ENCODE results near the gene PAGR1. TPM values are rescaled to one million over a fixed set of nuclear protein-coding genes. Genes with fewer than 3 reads are reported as not detected.

Gene PAGR1
- total and polyA plus RNA-seq, 2 of the 13 experiments (the other 11 are each of a cell fraction or from before 2014, with no cell fraction given), result 9.8 to 66.4 TPM

GRCh38 chr16:29766571-29766970, 49.4 kb upstream of the PAGR1 start:
- H3K36me3 ChIP-seq (replicated peaks in 1 of 2; ENCODE audit: control insufficient read depth in 1 of 2, insufficient read depth in 2 of 2, low read length in 2 of 2), result no peaks in the 10 kb centered on the region
- H2AFZ ChIP-seq (ENCODE audit: low read length), result no peak overlapping the region
- ChIA-PET POLR2A (interaction anchor here (2.4 kb wide), 1 partner anchor 24 kb away, joined by 11 read pairs; the partner anchor contains the start of gene KIF22), CTCF (ENCODE audit: low intra/inter-chr PET ratio, low total read pairs) (no interaction called here)
- intact Hi-C loops (cut with micrococcal nuclease; ENCODE audit: unreplicated experiment) (no loop called here), in situ Hi-C loops (cut with HindIII; ENCODE audit: extremely low pct_ligation_motif_present, low pct_unique_long_range_greater_than_20kb) (no loop called here)
- 94% methylated on average over 3 of the region's 3 CpGs for WGBS (ENCODE audit: low lambda C conversion rate)
- H3K27me3 ChIP-seq (ENCODE audit: control insufficient read depth in 1 of 2, insufficient read depth in 2 of 2, low read length in 2 of 2), result no peaks in the 10 kb centered on the region
- H3K9ac ChIP-seq (ENCODE audit: insufficient read depth, low read depth, low read length), result no peak overlapping the region
- ATAC-seq (no peak), FAIRE-seq (no peak), DNase-seq (ENCODE audit: low spot score) (no peak)
- no peaks in the 10 kb centered on the region for H3K9me3 ChIP-seq (ENCODE audit: low read length)
- no peaks in the 10 kb centered on the region for H3K79me2 ChIP-seq (ENCODE audit: insufficient read depth, low read length)
- peaks cover 72% of the 10 kb centered on the region for H3K4me1 ChIP-seq (ENCODE audit: insufficient read depth, low read length)
- no peaks in the 10 kb centered on the region for H4K20me1 ChIP-seq (ENCODE audit: insufficient read depth, low read length)
- no peak for TF ChIP-seq RNF2 (conservative IDR thresholded peaks at IDR 0.05; ENCODE audit: low read depth)
- TF ChIP-seq SYNCRIP (IDR thresholded peaks at IDR 0.05; ENCODE audit: insufficient read depth, low read depth, low read length), result no peak
- no peak for TF ChIP-seq TBX2 (CRISPR knock-in tag; IDR thresholded peaks at IDR 0.05; ENCODE audit: borderline replicate concordance)
- TF ChIP-seq ZNF414 (CRISPR knock-in tag; IDR thresholded peaks at IDR 0.05), result no peak
- TF ChIP-seq ZNF629 (CRISPR knock-in tag; conservative IDR thresholded peaks at IDR 0.05), result peak; percentile 49; the same call in 1 of the 2 replicates
- TF ChIP-seq ZNF142 (CRISPR knock-in tag; IDR thresholded peaks at IDR 0.05), result no peak
- no peak overlapping the region for H3K27ac ChIP-seq (ENCODE audit: extremely low read length, insufficient read depth, low read length)
- no TSS peak for BruUV-seq (replicated peaks)
- H3K4me2 ChIP-seq (ENCODE audit: low read depth, low read length), result no peak overlapping the region
- no peak overlapping the region for H3K4me3 ChIP-seq (replicated peaks in 1 of 3; ENCODE audit: insufficient read depth in 1 of 3, low read depth in 2 of 3, low read length in 3 of 3)

Measured in HepG2 (cell line).